ENCODE results near the gene LONRF3. TPM values are rescaled to one million over a fixed set of nuclear protein-coding genes. Genes with fewer than 3 reads are reported as not detected.

Gene LONRF3
- total and polyA plus RNA-seq, 4 donors, result 2.0 to 26.7 (median 5.8) TPM

DNA sequence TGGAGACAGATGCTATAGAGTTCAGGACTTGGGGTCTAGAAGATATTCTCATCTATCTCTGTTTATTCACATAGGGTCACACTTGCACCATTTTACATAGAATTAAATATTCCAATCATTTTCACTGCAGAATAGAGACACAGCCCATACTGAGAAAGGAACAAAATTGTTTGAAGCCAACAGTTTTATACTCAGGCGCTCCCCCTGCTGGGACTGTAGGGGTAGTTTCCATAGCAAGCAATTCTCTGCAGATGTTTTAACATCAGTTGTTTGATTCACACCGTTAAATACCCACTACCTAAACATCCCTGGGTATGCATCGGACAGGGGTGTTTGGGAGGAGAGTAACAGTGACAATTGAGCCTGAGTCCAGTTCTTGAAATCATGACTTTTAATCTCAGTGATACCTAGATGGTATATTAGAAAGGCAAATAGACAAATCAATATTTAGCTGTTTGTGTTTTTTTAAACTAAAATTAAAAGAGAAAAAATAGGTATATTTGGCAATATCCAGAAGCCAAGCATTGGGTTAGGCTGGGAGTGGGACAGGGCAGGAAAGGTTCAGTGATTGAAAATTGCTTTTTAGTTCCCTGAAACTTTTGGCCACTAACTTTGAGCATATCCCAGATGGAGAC, 33.8 kb downstream of the LONRF3 start:
- TF ChIP-seq, protein P1, sequence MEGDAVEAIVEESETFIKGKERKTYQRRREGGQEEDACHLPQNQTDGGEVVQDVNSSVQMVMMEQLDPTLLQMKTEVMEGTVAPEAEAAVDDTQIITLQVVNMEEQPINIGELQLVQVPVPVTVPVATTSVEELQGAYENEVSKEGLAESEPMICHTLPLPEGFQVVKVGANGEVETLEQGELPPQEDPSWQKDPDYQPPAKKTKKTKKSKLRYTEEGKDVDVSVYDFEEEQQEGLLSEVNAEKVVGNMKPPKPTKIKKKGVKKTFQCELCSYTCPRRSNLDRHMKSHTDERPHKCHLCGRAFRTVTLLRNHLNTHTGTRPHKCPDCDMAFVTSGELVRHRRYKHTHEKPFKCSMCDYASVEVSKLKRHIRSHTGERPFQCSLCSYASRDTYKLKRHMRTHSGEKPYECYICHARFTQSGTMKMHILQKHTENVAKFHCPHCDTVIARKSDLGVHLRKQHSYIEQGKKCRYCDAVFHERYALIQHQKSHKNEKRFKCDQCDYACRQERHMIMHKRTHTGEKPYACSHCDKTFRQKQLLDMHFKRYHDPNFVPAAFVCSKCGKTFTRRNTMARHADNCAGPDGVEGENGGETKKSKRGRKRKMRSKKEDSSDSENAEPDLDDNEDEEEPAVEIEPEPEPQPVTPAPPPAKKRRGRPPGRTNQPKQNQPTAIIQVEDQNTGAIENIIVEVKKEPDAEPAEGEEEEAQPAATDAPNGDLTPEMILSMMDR (IDR thresholded peaks at IDR 0.05; ENCODE audit: low read depth, low read length, missing input control), result peak; percentile 32
- TF ChIP-seq HNF4A (conservative IDR thresholded peaks at IDR 0.05), result no peak
- peak; percentile 19 to 68 for TF ChIP-seq RAD21 (IDR thresholded peaks at IDR 0.05)
- TF ChIP-seq GABPA (IDR thresholded peaks at IDR 0.05 in 1 of 2, conservative IDR thresholded peaks at IDR 0.05 in 1 of 2), result no peak
- H3K4me3 ChIP-seq (ENCODE audit: low read depth in 1 of 3, low read length in 3 of 3), result no peak overlapping the region
- H3K4me1 ChIP-seq (ENCODE audit: control insufficient read depth in 4 of 4, insufficient read depth in 4 of 4, low read length in 3 of 4), result no peaks in the 10 kb centered on the region
- H3K27me3 ChIP-seq (ENCODE audit: control insufficient read depth in 4 of 4, insufficient read depth in 4 of 4, low read length in 3 of 4), result no peaks in the 10 kb centered on the region
- WGBS, result 45% methylated on average over 3 of the region's 3 CpGs
- H3K27ac ChIP-seq (ENCODE audit: low read depth in 1 of 2, low read length in 2 of 2), result no peak overlapping the region
- no peak overlapping the region for H3K9ac ChIP-seq (ENCODE audit: low read depth in 1 of 2, low read length in 2 of 2)
- DNase-seq (ENCODE audit: low spot score), result peak; percentile 34
- no peaks in the 10 kb centered on the region for H3K9me3 ChIP-seq (ENCODE audit: control insufficient read depth in 4 of 4, low read length in 3 of 4)
- peaks cover 1 to 40% (median 21%) of the 10 kb centered on the region in 4 donors for H3K36me3 ChIP-seq (ENCODE audit: control insufficient read depth in 4 of 4, insufficient read depth in 3 of 4, low read depth in 1 of 4, low read length in 3 of 4)

DNA sequence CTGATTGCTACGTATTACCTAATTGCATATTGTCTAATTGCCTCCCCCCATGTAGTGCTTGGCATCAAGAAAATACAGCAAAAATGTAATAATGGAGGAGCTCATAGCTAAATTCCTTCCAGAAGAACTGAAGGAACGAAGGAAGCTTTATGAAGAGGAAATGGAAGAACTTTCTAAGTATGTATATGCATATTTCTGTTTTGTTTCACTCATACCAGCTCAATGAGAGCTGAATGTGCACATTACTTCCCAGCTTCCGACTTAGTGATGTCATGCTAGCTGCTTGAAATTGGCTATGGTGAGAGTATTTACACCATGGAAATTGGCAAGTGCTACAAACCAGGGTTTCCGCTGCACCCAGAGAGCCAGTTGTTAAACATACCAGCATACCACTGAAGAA, 34.7 kb downstream of the LONRF3 start:
- Histone ChIP-seq H3K4me1 (ENCODE audit: control insufficient read depth in 4 of 4, insufficient read depth in 4 of 4, low read length in 3 of 4) (no peaks in the 10 kb centered on the region), H3K9ac (ENCODE audit: low read depth in 1 of 2, low read length in 2 of 2) (no peak overlapping the region), H3K36me3 (ENCODE audit: control insufficient read depth in 4 of 4, insufficient read depth in 3 of 4, low read depth in 1 of 4, low read length in 3 of 4) (peaks cover 1 to 46% (median 26%) of the 10 kb centered on the region in 4 donors), H3K27me3 (ENCODE audit: control insufficient read depth in 4 of 4, insufficient read depth in 4 of 4, low read length in 3 of 4) (no peaks in the 10 kb centered on the region), H3K4me3 (ENCODE audit: low read depth in 1 of 3, low read length in 3 of 3) (no peak overlapping the region), H3K27ac (ENCODE audit: low read depth in 1 of 2, low read length in 2 of 2) (no peak overlapping the region), H3K9me3 (ENCODE audit: control insufficient read depth in 4 of 4, low read length in 3 of 4) (no peaks in the 10 kb centered on the region)
- no peak for DNase-seq (ENCODE audit: low spot score)
- 92% methylated on average over 4 of the region's 4 CpGs for WGBS
- TF ChIP-seq, protein P2, sequence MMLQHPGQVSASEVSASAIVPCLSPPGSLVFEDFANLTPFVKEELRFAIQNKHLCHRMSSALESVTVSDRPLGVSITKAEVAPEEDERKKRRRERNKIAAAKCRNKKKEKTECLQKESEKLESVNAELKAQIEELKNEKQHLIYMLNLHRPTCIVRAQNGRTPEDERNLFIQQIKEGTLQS (IDR thresholded peaks at IDR 0.05), result no peak
- TF ChIP-seq FOXA2 (IDR thresholded peaks at IDR 0.05) (no peak), FOXA1 (IDR thresholded peaks at IDR 0.05) (no peak), RXRA (IDR thresholded peaks at IDR 0.05) (no peak), NR2F2 (IDR thresholded peaks at IDR 0.05) (no peak), EGR1 (IDR thresholded peaks at IDR 0.05; ENCODE audit: low read depth in 2 of 2) (no peak), GABPA (IDR thresholded peaks at IDR 0.05 in 1 of 2, conservative IDR thresholded peaks at IDR 0.05 in 1 of 2) (no peak)

DNA sequence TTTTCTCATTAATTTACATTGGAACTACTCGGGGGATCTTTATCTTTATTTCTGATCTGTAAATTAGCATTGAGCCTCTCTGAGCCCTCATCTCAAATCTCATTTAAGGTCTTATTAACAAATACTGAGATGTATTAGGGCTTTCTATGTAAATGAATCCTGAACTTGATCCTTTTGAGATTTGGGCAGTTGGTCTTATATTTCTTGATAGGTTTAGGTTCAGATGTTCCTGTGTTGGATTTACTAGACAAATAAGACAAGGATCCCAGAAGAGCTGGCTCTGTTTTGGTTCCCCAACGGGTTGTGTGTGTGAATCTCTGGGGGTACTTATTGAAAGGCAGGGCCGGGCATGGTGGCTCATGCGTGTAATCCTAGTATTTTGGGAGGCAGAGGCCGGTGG, 36.1 kb downstream of the LONRF3 start:
- WGBS, result 96% methylated on average over 5 of the region's 5 CpGs
- H3K4me3 ChIP-seq (ENCODE audit: low read depth in 1 of 3, low read length in 3 of 3), result no peak overlapping the region

DNA sequence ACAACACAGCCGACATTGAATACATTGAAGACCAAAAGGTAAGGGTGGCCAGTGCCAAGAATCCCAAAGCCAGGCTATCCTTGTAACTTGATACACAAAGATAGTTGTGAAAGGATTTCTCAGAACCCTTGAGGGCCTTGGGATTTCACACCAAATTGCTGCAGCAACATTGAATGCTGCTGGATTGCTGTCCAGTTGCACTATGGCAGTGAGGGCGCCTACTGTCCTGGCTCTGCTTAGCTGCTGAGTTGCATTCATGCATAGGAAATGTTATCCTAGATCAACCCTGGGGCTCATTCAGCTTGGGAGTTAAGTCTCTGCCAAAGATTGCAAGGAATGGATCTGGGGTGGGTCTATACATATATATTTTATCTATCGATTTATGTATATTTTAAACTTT, 38.7 kb downstream of the LONRF3 start:
- Histone ChIP-seq H3K27me3 (ENCODE audit: control insufficient read depth in 4 of 4, insufficient read depth in 4 of 4, low read length in 3 of 4) (no peaks in the 10 kb centered on the region), H3K4me3 (ENCODE audit: low read depth in 1 of 3, low read length in 3 of 3) (no peak overlapping the region), H3K9me3 (ENCODE audit: control insufficient read depth in 4 of 4, low read length in 3 of 4) (peaks cover 0 to 5% (median 0%) of the 10 kb centered on the region in 4 donors), H3K36me3 (ENCODE audit: control insufficient read depth in 4 of 4, insufficient read depth in 3 of 4, low read depth in 1 of 4, low read length in 3 of 4) (peaks cover 1 to 63% (median 34%) of the 10 kb centered on the region in 4 donors), H3K9ac (ENCODE audit: low read depth in 1 of 2, low read length in 2 of 2) (no peak overlapping the region), H3K4me1 (ENCODE audit: control insufficient read depth in 4 of 4, insufficient read depth in 4 of 4, low read length in 3 of 4) (no peaks in the 10 kb centered on the region), H3K27ac (ENCODE audit: low read depth in 1 of 2, low read length in 2 of 2) (no peak overlapping the region)
- DNase-seq (ENCODE audit: low spot score), result no peak
- TF ChIP-seq FOXA1 (IDR thresholded peaks at IDR 0.05) (no peak), JUND (IDR thresholded peaks at IDR 0.05) (no peak), HNF4G (IDR thresholded peaks at IDR 0.05) (no peak), RAD21 (IDR thresholded peaks at IDR 0.05) (no peak), RXRA (IDR thresholded peaks at IDR 0.05) (no peak)
- TF ChIP-seq, protein P3, sequence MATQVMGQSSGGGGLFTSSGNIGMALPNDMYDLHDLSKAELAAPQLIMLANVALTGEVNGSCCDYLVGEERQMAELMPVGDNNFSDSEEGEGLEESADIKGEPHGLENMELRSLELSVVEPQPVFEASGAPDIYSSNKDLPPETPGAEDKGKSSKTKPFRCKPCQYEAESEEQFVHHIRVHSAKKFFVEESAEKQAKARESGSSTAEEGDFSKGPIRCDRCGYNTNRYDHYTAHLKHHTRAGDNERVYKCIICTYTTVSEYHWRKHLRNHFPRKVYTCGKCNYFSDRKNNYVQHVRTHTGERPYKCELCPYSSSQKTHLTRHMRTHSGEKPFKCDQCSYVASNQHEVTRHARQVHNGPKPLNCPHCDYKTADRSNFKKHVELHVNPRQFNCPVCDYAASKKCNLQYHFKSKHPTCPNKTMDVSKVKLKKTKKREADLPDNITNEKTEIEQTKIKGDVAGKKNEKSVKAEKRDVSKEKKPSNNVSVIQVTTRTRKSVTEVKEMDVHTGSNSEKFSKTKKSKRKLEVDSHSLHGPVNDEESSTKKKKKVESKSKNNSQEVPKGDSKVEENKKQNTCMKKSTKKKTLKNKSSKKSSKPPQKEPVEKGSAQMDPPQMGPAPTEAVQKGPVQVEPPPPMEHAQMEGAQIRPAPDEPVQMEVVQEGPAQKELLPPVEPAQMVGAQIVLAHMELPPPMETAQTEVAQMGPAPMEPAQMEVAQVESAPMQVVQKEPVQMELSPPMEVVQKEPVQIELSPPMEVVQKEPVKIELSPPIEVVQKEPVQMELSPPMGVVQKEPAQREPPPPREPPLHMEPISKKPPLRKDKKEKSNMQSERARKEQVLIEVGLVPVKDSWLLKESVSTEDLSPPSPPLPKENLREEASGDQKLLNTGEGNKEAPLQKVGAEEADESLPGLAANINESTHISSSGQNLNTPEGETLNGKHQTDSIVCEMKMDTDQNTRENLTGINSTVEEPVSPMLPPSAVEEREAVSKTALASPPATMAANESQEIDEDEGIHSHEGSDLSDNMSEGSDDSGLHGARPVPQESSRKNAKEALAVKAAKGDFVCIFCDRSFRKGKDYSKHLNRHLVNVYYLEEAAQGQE (IDR thresholded peaks at IDR 0.05), result no peak
- TF ChIP-seq, protein P4, sequence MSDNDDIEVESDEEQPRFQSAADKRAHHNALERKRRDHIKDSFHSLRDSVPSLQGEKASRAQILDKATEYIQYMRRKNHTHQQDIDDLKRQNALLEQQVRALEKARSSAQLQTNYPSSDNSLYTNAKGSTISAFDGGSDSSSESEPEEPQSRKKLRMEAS (IDR thresholded peaks at IDR 0.05), result no peak
- TF ChIP-seq, protein P1 (IDR thresholded peaks at IDR 0.05; ENCODE audit: low read depth, low read length, missing input control), result no peak
- WGBS, result 98% methylated on average over 3 of the region's 3 CpGs

More for the DNA sequence above, 36.1 kb downstream of the LONRF3 start:
- H3K27me3 ChIP-seq (ENCODE audit: control insufficient read depth in 4 of 4, insufficient read depth in 4 of 4, low read length in 3 of 4), result no peaks in the 10 kb centered on the region
- no peaks in the 10 kb centered on the region for H3K4me1 ChIP-seq (ENCODE audit: control insufficient read depth in 4 of 4, insufficient read depth in 4 of 4, low read length in 3 of 4)
- DNase-seq (ENCODE audit: low spot score), result no peak
- no peak overlapping the region for H3K27ac ChIP-seq (ENCODE audit: low read depth in 1 of 2, low read length in 2 of 2)
- H3K9ac ChIP-seq (ENCODE audit: low read depth in 1 of 2, low read length in 2 of 2), result no peak overlapping the region
- H3K36me3 ChIP-seq (ENCODE audit: control insufficient read depth in 4 of 4, insufficient read depth in 3 of 4, low read depth in 1 of 4, low read length in 3 of 4), result peaks cover 1 to 54% (median 29%) of the 10 kb centered on the region in 4 donors
- no peak for TF ChIP-seq TAF1 (conservative IDR thresholded peaks at IDR 0.05)
- TF ChIP-seq NR2F2 (IDR thresholded peaks at IDR 0.05), result no peak
- no peak for TF ChIP-seq RXRA (IDR thresholded peaks at IDR 0.05)
- no peak for TF ChIP-seq SP1 (IDR thresholded peaks at IDR 0.05)
- no peaks in the 10 kb centered on the region for H3K9me3 ChIP-seq (ENCODE audit: control insufficient read depth in 4 of 4, low read length in 3 of 4)

All from liver (tissue), 9 donors.